Measurements from ENCODE around the gene SFXN3.

The SFXN3 gene

GRCh38 chr10:101047961-101048892 lies 17.2 kb downstream of the SFXN3 start:
- H3K4me3 ChIP-seq (ENCODE audit: control insufficient read depth, low read depth, low read length) = no peak overlapping the region
- no peak for TF ChIP-seq CTCF (conservative IDR thresholded peaks at IDR 0.05; ENCODE audit: control insufficient read depth, insufficient read depth, low read depth, low read length)

GRCh38 chr10:101050208-101051069 lies 19.4 kb downstream of the SFXN3 start:
- peak; percentile 32 for DNase-seq (ENCODE audit: low read depth)
- peak; percentile 59 for TF ChIP-seq CTCF (conservative IDR thresholded peaks at IDR 0.05; ENCODE audit: control insufficient read depth, insufficient read depth, low read depth, low read length)
- H3K4me3 ChIP-seq (ENCODE audit: control insufficient read depth, low read depth, low read length) = peak overlapping the region; percentile 13

More at GRCh38 chr10:101047961-101048892, 17.2 kb downstream of the SFXN3 start:
- DNase-seq (ENCODE audit: low read depth) = no peak

GRCh38 chr10:101052285-101052684 lies 21.3 kb downstream of the SFXN3 start:
- no peak for TF ChIP-seq CTCF (conservative IDR thresholded peaks at IDR 0.05; ENCODE audit: control insufficient read depth, insufficient read depth, low read depth, low read length)
- H3K4me3 ChIP-seq (ENCODE audit: control insufficient read depth, low read depth, low read length) = no peak overlapping the region
- peak; percentile 76 for DNase-seq (ENCODE audit: low read depth)

- TF ChIP-seq CTCF (conservative IDR thresholded peaks at IDR 0.05; ENCODE audit: control insufficient read depth, insufficient read depth, low read depth, low read length) = no peak
- DNase-seq (ENCODE audit: low read depth) = peak; percentile 72
- H3K4me3 ChIP-seq (ENCODE audit: control insufficient read depth, low read depth, low read length) = no peak overlapping the region
Measured at GRCh38 chr10:101053516-101053915, 22.5 kb downstream of the SFXN3 start.

- no peak overlapping the region for H3K4me3 ChIP-seq (ENCODE audit: control insufficient read depth, low read depth, low read length)
- DNase-seq (ENCODE audit: low read depth) = no peak
- TF ChIP-seq CTCF (conservative IDR thresholded peaks at IDR 0.05; ENCODE audit: control insufficient read depth, insufficient read depth, low read depth, low read length) = no peak
Measured at GRCh38 chr10:101054351-101054750, 23.3 kb downstream of the SFXN3 start.

- no peak overlapping the region for H3K4me3 ChIP-seq (ENCODE audit: control insufficient read depth, low read depth, low read length)
- no peak for DNase-seq (ENCODE audit: low read depth)
- TF ChIP-seq CTCF (conservative IDR thresholded peaks at IDR 0.05; ENCODE audit: control insufficient read depth, insufficient read depth, low read depth, low read length) = no peak
Measured at GRCh38 chr10:101054876-101055275, 23.8 kb downstream of the SFXN3 start.

All from fibroblast of mammary gland (primary cell).